MCF 10A (cell line): ENCODE data around the gene VPS11. TPM values are rescaled to one million over a fixed set of nuclear protein-coding genes. Genes with fewer than 3 reads are reported as not detected.

Source experiments
- BruUV-seq: library from RNA; stranded (reverse); fragments of 400-500 nt; replicated peaks from 2 replicates; lab custom pipeline; 2021; lab: Mats Ljungman, UMichigan
- CTCF ChIA-PET: fragments of 300-600 bp; sonication (Branson Sonifier 250); formaldehyde crosslinking; extraction: SDS; loops from one replicate; lab custom pipeline; 2021; ENCODE audit warnings: antibody characterized with exemption, inconsistent platforms; lab: Yijun Ruan, JAX
- POLR2A ChIA-PET: fragments of 300-600, 350-650 bp; sonication (Branson Sonifier 250); formaldehyde crosslinking; extraction: SDS; loops from one replicate; lab custom pipeline; 2020; ENCODE audit warnings: antibody characterized with exemption, inconsistent platforms; lab: Yijun Ruan, JAX
- DNase-seq: peaks from one replicate; pipeline ENCODE4 v3.0.0-alpha.2; 2018; ENCODE audit not compliant: unreplicated experiment
- H3K27ac Mint-ChIP-seq: one replicate; pipeline ENCODE4 v1.8.0; 2022; ENCODE audit warnings: mild to moderate bottlenecking, low read depth, mixed read lengths; ENCODE audit not compliant: unreplicated experiment
- H3K27me3 Mint-ChIP-seq: one replicate; pipeline ENCODE4 v1.8.0; 2022; ENCODE audit warnings: mixed read lengths; ENCODE audit not compliant: insufficient read depth, unreplicated experiment
- H3K36me3 Mint-ChIP-seq: one replicate; pipeline ENCODE4 v1.8.0; 2022; ENCODE audit warnings: mild to moderate bottlenecking, moderate library complexity, mixed read lengths; ENCODE audit not compliant: insufficient read depth, unreplicated experiment
- H3K4me1 Mint-ChIP-seq: one replicate; pipeline ENCODE4 v1.8.0; 2022; ENCODE audit warnings: mixed read lengths; ENCODE audit not compliant: insufficient read depth, unreplicated experiment
- H3K4me3 Mint-ChIP-seq: one replicate; pipeline ENCODE4 v1.8.0; 2022; ENCODE audit warnings: mild to moderate bottlenecking, moderate library complexity, mixed read lengths; ENCODE audit not compliant: unreplicated experiment
- H3K9me3 Mint-ChIP-seq: one replicate; pipeline ENCODE4 v1.8.0; 2022; ENCODE audit warnings: mixed read lengths; ENCODE audit not compliant: unreplicated experiment
- intact Hi-C: fragments of 100-400 bp; cut with micrococcal nuclease; formaldehyde crosslinking; loops from 2 replicates; pipeline ENCODE4 v1.14.1; 2022
- total RNA-seq: library from RNA; stranded (reverse); gene quantifications from 2 replicates; pipeline ENCODE4 v1.2.3, GENCODE V29; 2022
- TF ChIP-seq, protein P1 (sequence below): fragments of 200-600 bp; IDR thresholded peaks from one replicate; pipeline ENCODE4 v1.8.0; 2022; ENCODE audit warnings: antibody characterized with exemption, mild to moderate bottlenecking; ENCODE audit not compliant: unreplicated experiment

VPS11 gene
- total RNA-seq, 1 experiment from 2014 or later: 16.2 TPM

DNA sequence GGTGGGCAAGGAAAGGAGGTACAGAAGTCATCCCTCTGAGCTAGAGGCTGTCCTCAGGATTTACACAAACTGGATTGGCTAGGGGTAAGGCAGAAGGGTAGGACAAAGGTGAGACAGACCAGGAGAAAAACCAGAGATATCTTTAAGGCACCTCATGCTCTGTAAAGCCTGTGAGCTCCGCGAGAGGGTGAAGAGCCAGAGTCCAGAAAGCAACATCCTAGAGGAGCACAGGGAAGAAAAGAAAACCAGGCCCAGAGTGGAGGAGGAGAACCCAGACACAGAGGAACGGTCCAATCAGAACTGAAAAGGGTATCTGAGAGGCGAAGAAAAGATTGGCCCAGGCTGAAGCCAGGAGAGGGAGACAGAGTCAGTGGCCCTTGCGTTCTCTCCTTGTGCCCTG lies 42.1 kb upstream of the VPS11 start:
- no peaks in the 10 kb centered on the region for H3K9me3 Mint-ChIP-seq
- DNase-seq: no peak
- H3K27me3 Mint-ChIP-seq: no peaks in the 10 kb centered on the region
- intact Hi-C loops: no loop called here
- ChIA-PET CTCF (interaction anchor here (1.2 kb wide), 1 partner anchor 11 kb away, joined by 3 read pairs; no protein-coding TSS in a partner anchor), POLR2A (no interaction called here)
- H3K27ac Mint-ChIP-seq: no peak overlapping the region
- BruUV-seq: no TSS peak
- H3K4me1 Mint-ChIP-seq: peaks cover 15% of the 10 kb centered on the region
- no peak overlapping the region for H3K4me3 Mint-ChIP-seq
- TF ChIP-seq, protein P1, sequence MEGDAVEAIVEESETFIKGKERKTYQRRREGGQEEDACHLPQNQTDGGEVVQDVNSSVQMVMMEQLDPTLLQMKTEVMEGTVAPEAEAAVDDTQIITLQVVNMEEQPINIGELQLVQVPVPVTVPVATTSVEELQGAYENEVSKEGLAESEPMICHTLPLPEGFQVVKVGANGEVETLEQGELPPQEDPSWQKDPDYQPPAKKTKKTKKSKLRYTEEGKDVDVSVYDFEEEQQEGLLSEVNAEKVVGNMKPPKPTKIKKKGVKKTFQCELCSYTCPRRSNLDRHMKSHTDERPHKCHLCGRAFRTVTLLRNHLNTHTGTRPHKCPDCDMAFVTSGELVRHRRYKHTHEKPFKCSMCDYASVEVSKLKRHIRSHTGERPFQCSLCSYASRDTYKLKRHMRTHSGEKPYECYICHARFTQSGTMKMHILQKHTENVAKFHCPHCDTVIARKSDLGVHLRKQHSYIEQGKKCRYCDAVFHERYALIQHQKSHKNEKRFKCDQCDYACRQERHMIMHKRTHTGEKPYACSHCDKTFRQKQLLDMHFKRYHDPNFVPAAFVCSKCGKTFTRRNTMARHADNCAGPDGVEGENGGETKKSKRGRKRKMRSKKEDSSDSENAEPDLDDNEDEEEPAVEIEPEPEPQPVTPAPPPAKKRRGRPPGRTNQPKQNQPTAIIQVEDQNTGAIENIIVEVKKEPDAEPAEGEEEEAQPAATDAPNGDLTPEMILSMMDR: no peak
- peaks cover 42% of the 10 kb centered on the region for H3K36me3 Mint-ChIP-seq

DNA sequence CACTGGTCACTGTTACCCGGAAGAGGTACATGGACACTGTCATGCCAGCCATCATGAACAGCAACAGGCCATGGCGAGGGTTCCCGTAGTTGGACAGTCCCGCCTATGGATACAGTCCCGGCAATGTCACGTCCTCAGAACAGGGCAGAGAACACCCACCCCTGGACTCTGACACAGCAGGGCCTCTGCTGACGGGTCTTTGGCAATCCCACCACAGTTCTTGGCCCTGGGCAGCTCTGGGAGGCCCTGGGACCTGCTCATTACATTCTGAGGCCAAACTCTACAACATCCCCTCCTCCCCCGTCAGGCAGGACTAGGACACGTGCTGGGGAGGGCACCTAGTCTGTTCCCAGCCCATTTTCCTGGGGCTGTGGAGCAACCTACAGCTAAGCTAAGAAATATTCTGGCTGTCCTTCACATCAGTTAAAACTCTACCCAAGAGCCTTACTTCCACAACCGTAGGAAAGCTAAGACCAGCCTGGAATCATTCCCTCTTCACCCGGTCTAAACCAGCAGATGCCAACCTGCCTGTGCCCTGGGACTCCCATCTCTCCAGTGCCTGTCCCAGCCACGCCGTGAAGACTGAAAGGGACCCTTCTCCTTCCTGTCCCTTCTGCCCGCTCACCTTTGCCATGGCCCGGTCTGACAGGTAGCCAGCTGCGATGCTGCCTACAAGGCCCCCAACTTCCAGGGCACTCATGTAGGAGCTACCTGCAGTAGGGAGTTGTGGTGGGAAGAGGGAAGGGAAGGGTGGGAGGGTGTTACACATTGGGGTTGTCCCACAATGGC lies 41.4 kb upstream of the VPS11 start:
- ChIA-PET POLR2A (interaction anchor here (4.6 kb wide), 1 partner anchor 8 kb away, joined by 65 read pairs; the partner anchor contains the start of genes RPS25 and TRAPPC4), CTCF (interaction anchor here (1.2 kb wide), 1 partner anchor 12 kb away, joined by 3 read pairs; no protein-coding TSS in a partner anchor)
- Mint-ChIP-seq H3K9me3 (no peaks in the 10 kb centered on the region), H3K4me3 (no peak overlapping the region), H3K27ac (no peak overlapping the region), H3K36me3 (peaks cover 38% of the 10 kb centered on the region), H3K4me1 (peaks cover 15% of the 10 kb centered on the region), H3K27me3 (no peaks in the 10 kb centered on the region)
- intact Hi-C loops: no loop called here
- no peak for DNase-seq
- no TSS peak for BruUV-seq
- TF ChIP-seq, protein P1: no peak

DNA sequence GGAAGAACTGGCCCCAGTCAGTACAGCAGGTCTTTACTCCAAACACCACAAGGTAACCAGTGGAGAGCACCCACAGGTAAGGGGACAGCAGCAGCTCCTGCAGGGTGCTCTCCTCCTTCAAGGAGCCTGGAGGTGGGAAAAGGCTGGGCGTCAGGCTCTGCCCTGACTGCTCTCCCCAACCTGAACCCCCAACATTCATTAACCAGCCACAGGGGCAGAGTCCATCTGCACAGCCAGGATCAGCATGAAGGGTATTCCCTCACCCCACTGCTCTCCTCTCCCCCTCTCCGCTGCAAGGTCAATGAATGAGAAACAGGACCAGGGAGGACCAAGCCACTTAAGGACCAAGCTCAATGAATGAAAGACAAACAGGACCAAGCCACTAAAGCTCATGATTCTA lies 40.6 kb upstream of the VPS11 start:
- H3K4me3 Mint-ChIP-seq: no peak overlapping the region

More for the DNA sequence above, 40.6 kb upstream of the VPS11 start:
- POLR2A ChIA-PET: interaction anchor here (4.6 kb wide), 1 partner anchor 9 kb away, joined by 65 read pairs; the partner anchor contains the start of genes RPS25 and TRAPPC4
- CTCF ChIA-PET: interaction anchor here (0.7 kb wide), 1 partner anchor 313 kb away, joined by 3 read pairs; no protein-coding TSS in a partner anchor
- intact Hi-C loops: no loop called here
- Mint-ChIP-seq H3K4me1 (peaks cover 15% of the 10 kb centered on the region), H3K36me3 (peaks cover 30% of the 10 kb centered on the region), H3K27ac (no peak overlapping the region), H3K9me3 (no peaks in the 10 kb centered on the region), H3K27me3 (no peaks in the 10 kb centered on the region)
- TF ChIP-seq, protein P1: no peak
- DNase-seq: no peak
- BruUV-seq: no TSS peak
